ENCODE results near the gene PALM. TPM values are rescaled to one million over a fixed set of nuclear protein-coding genes. Genes with fewer than 3 reads are reported as not detected.

Gene PALM
- total and polyA plus RNA-seq, 9 of the 15 experiments (the other 6 are each of a cell fraction or from before 2014, with no cell fraction given), result 0.04 to 6.6 (median 1.7) TPM

DNA sequence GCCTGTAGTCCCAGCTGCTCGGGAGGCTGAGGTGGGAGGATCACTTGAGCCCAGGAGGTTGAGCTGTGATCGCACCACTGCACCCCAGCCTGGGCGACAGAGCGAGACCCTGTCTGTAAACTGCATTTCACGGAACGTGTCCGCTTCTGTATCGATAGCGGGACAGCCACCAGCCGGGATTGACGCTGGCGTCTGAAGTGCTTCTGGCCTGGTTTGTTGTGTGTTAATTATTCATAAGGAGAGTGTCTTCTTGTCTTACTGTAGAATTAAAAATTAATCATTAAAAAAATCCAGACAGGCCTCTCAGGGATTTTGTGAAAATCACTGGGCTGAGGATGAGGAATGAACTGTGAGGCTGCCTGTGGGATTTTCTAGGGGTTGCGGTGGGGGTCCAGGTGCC lies 26.0 kb downstream of the PALM start:
- CTCF ChIA-PET (ENCODE audit: low intra/inter-chr PET ratio), result interaction anchor here (1.5 to 2.5 kb wide), 2 partner anchors 70 to 151 kb away, joined by 4 to 19 read pairs; no protein-coding TSS in a partner anchor
- intact Hi-C loops (cut with micrococcal nuclease), result loop anchor here (1.0 to 10.0 kb wide), 2 partner anchors 69 to 150 kb away; partner anchors contain the start of gene HCN2
- Histone ChIP-seq H3K4me1 (replicated peaks in 1 of 2; ENCODE audit: control insufficient read depth in 2 of 2, insufficient read depth in 2 of 2, low read length in 2 of 2) (peaks cover 0 to 71% of the 10 kb centered on the region in 2 experiments; a peak in 2 of 5 replicates), H3K9me3 (replicated peaks; ENCODE audit: control insufficient read depth, insufficient read depth, low read depth, low read length) (no peaks in the 10 kb centered on the region), H4K20me1 (replicated peaks; ENCODE audit: control insufficient read depth, insufficient read depth, low read length) (no peaks in the 10 kb centered on the region), H3K9me1 (ENCODE audit: control insufficient read depth, insufficient read depth, low read length) (no peaks in the 10 kb centered on the region), H3K4me3 (no peak overlapping the region), H3K36me3 (ENCODE audit: control insufficient read depth, insufficient read depth, low read length) (no peaks in the 10 kb centered on the region), H3K9ac (ENCODE audit: insufficient read depth in 1 of 2, low read depth in 2 of 2, low read length in 2 of 2) (no peak overlapping the region), H3K27me3 (ENCODE audit: control insufficient read depth in 2 of 2, insufficient read depth in 2 of 2, low read length in 2 of 2) (no peaks in the 10 kb centered on the region), H3K4me2 (ENCODE audit: insufficient read depth, low read length) (no peak overlapping the region), H2AFZ (ENCODE audit: low read depth, low read length) (no peak overlapping the region), H3K27ac (ENCODE audit: extremely low read depth, low read depth, low read length) (no peak overlapping the region), H3K79me2 (ENCODE audit: control insufficient read depth, insufficient read depth, low read length) (no peaks in the 10 kb centered on the region)
- POLR2A ChIA-PET, result interaction anchor here (0.6 to 1.3 kb wide), 3 partner anchors 19 to 149 kb away, joined by 3 to 5 read pairs (median 5); no protein-coding TSS in a partner anchor
- no peak for TF ChIP-seq FUS (optimal IDR thresholded peaks at IDR 0.05; ENCODE audit: low read depth, low read length)
- TF ChIP-seq ATF1 (CRISPR knock-in tag; IDR thresholded peaks at IDR 0.05), result no peak
- TF ChIP-seq ATF1 (tag; IDR thresholded peaks at IDR 0.05), result no peak
- WGBS (ENCODE audit: insufficient coverage, low coverage, missing lambda C conversion rate), result 76% methylated on average over 11 of the region's 13 CpGs
- no peak for DNase-seq (ENCODE audit: extremely low read depth in 1 of 4, low spot score in 3 of 4)
- no TSS peak for BruUV-seq (replicated peaks)
- no peak for FAIRE-seq
- in situ Hi-C loops (cut with MboI), result loop anchor here (5.0 kb wide), 1 partner anchor 67 kb away; no protein-coding TSS in a partner anchor
- no peak for ATAC-seq

- no peaks in the 10 kb centered on the region for H4K20me1 ChIP-seq (replicated peaks; ENCODE audit: control insufficient read depth, insufficient read depth, low read length)
- H3K4me3 ChIP-seq, result no peak overlapping the region
- no peaks in the 10 kb centered on the region for H3K9me3 ChIP-seq (replicated peaks; ENCODE audit: control insufficient read depth, insufficient read depth, low read depth, low read length)
- peaks cover 0 to 66% of the 10 kb centered on the region in 2 experiments; a peak in 2 of 5 replicates for H3K4me1 ChIP-seq (replicated peaks in 1 of 2; ENCODE audit: control insufficient read depth in 2 of 2, insufficient read depth in 2 of 2, low read length in 2 of 2)
- in situ Hi-C loops (cut with MboI) (no loop called here), intact Hi-C loops (cut with micrococcal nuclease) (loop anchor here (10.0 kb wide), 1 partner anchor 151 kb away; the partner anchor contains the start of gene HCN2)
- POLR2A ChIA-PET, result no interaction called here
- DNase-seq (ENCODE audit: extremely low read depth in 1 of 4, low spot score in 3 of 4) (no peak), ATAC-seq (no peak), FAIRE-seq (no peak)
- no peak overlapping the region for H3K4me2 ChIP-seq (ENCODE audit: insufficient read depth, low read length)
- 0 out of 2 replicates have a peak, but pooled peaks have one; percentile 38 for TF ChIP-seq ZBTB33 (CRISPR knock-in tag; IDR thresholded peaks at IDR 0.05)
- TF ChIP-seq MYBL2 (IDR thresholded peaks at IDR 0.05; ENCODE audit: low read depth), result no peak
- no peak for TF ChIP-seq MYBL2 (CRISPR knock-in tag; IDR thresholded peaks at IDR 0.05; ENCODE audit: borderline replicate concordance)
- H3K27ac ChIP-seq (ENCODE audit: extremely low read depth, low read depth, low read length), result no peak overlapping the region
- CTCF ChIA-PET (ENCODE audit: low intra/inter-chr PET ratio), result no interaction called here
- H3K36me3 ChIP-seq (ENCODE audit: control insufficient read depth, insufficient read depth, low read length), result no peaks in the 10 kb centered on the region
- H3K27me3 ChIP-seq (ENCODE audit: control insufficient read depth in 2 of 2, insufficient read depth in 2 of 2, low read length in 2 of 2), result no peaks in the 10 kb centered on the region
- no peaks in the 10 kb centered on the region for H3K79me2 ChIP-seq (ENCODE audit: control insufficient read depth, insufficient read depth, low read length)
- no peak overlapping the region for H2AFZ ChIP-seq (ENCODE audit: low read depth, low read length)
- no peaks in the 10 kb centered on the region for H3K9me1 ChIP-seq (ENCODE audit: control insufficient read depth, insufficient read depth, low read length)
- WGBS (ENCODE audit: insufficient coverage, low coverage, missing lambda C conversion rate), result 59% methylated on average over 15 of the region's 32 CpGs
- peak overlapping the region in 1 of 2 experiments; percentile 68; a peak in 2 of 4 replicates for H3K9ac ChIP-seq (ENCODE audit: insufficient read depth in 1 of 2, low read depth in 2 of 2, low read length in 2 of 2)
- BruUV-seq (replicated peaks), result no TSS peak
Measured at GRCh38 chr19:736125-736524, 27.4 kb downstream of the PALM start.

Data from K562 (cell line).